WI38 (cell line): ENCODE results near the gene AMPD2.
A peak's percentile ranks its signal among the peaks of the same experiment; 100 is the strongest.

ENCODE experiments used
- H3K4me3 ChIP-seq: 2 replicates; pipeline ENCODE4 v1.5.1; 2011; ENCODE audit warnings: low read depth, mild to moderate bottlenecking, control low read depth, low read length
- TF ChIP-seq, protein P1 (sequence below): IDR thresholded peaks from 2 replicates; pipeline ENCODE4 v1.5.1; 2012; ENCODE audit warnings: low read depth, mild to moderate bottlenecking, control low read depth, low read length

The AMPD2 gene

DNA sequence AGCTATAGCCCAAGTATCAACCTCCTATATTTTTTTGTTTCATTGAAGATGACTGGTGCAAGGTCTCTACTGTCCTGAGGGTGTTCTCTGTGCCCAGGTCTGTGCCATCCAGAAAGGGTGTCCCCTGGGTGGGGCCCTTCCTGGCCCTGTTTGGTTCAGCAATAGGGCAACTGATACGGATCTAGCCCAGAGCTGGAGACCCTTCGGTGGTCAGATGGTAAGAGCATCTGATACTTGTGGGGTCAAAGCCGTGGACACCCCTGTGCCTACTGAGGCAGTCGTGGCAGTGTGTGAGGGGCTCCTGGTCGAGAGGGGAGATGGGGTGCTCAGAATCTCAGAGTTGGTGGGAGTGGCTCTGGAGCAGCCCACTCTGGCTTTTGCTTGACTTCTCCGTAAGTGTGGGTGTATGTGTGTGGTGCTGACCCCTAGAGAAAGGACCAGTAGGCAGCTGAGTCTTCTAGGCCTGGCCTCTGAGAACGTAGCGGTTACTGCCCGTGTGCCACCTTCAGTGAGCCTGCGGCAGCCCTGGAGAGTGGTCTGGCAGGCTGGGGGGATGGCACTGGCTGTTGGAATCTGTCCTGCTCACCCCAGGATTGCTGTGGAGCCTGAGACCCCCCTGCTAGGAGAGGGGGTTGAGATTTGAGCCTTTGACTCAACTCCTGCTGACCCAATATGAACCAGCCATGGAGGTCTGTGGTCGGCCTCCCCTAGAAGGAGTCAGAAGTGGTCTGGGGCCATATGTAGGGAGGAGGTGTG, 2.7 kb downstream of the AMPD2 start:
- TF ChIP-seq, protein P1, sequence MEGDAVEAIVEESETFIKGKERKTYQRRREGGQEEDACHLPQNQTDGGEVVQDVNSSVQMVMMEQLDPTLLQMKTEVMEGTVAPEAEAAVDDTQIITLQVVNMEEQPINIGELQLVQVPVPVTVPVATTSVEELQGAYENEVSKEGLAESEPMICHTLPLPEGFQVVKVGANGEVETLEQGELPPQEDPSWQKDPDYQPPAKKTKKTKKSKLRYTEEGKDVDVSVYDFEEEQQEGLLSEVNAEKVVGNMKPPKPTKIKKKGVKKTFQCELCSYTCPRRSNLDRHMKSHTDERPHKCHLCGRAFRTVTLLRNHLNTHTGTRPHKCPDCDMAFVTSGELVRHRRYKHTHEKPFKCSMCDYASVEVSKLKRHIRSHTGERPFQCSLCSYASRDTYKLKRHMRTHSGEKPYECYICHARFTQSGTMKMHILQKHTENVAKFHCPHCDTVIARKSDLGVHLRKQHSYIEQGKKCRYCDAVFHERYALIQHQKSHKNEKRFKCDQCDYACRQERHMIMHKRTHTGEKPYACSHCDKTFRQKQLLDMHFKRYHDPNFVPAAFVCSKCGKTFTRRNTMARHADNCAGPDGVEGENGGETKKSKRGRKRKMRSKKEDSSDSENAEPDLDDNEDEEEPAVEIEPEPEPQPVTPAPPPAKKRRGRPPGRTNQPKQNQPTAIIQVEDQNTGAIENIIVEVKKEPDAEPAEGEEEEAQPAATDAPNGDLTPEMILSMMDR: no peak
- H3K4me3 ChIP-seq: peak overlapping the region; percentile 89

DNA sequence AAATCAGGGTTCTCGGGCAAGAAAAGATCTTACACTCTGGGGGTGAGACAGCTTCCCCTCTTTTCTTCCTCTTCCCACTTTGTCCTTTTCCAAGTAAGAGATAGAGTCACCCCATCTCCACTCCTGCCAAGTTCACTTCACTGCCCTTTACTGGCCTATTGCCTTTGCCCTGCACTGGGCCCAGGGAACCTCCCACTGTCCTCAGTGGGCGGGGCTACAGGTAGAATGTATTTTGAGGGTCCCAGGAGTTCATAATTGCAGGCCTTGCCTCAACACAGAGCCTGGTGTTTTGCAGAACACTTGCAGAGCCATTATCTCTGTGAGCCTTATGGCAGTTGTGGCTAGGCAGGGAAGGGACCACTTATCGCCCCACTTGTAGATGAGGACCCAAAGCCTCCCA, 3.3 kb downstream of the AMPD2 start:
- H3K4me3 ChIP-seq: no peak overlapping the region
- TF ChIP-seq, protein P1: no peak

DNA sequence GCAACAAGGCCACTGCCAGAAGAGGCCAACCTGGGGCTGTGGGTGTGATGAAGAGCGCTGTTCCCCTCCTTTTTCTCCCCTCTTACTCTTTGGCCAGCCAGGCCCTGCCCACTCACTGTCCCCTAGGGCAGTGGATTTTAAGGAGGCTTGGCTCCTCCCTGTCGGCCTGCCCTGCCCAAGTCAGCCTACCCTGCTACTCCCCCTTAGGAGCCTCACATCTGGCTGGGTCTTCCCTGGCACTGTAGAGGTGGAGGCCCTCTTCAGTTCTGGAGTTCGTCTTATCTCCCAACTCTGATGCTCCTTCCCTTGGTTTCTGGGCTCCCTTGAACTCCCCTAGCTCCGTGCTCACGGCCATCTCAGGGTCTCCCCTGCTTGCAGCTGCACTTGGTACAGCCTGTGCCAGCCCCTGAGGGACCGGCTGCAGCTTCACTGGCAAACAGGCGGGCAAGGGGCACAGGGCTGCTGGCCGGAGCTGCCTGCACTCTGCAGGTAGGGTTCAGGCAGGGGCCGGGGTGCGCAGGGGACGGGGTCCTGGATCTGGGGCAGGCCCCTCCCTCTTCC, 4.0 kb downstream of the AMPD2 start:
- no peak overlapping the region for H3K4me3 ChIP-seq

DNA sequence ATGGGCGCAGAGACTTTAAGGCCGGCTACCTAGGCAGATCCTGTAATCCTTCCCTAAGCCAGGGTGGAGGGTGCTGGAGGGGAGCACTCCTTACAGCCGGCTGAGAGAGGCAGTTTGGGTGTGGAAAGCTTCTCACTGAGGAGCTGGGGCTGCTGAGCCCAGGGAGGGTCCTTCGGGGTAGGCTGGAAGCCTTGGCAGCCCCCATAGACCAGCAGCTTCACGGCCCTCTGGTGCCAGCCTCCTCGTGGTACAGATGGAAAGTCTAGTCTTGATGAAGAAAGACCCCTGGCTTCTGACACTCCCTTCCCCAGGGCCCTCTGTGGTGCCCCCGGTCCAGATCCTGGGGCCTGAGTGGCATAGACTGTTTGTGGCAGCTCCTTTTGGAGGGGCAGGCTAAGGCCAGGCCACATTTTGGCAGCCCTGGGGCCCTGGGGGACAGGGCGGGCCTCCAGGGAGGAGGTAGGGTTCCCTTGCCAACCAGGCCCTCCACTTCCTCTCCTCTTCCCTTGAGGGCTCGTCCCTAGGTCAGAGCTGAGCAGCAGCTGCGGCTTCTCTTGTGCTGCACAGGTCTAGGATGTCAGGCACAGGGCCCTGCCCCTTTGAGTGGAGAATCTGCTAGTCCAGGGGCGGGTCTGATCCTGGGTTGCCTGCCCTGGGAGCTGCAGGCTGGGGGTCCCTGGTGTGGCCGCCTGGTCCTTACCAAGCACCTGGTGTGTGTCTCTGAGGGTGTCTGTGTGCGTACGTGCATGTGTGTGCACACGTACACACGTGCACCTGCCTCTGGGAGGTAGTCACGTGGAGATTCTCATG, 4.8 kb downstream of the AMPD2 start:
- no peak overlapping the region for H3K4me3 ChIP-seq
- TF ChIP-seq, protein P1: no peak

More for the DNA sequence above, 4.0 kb downstream of the AMPD2 start:
- TF ChIP-seq, protein P1: no peak

DNA sequence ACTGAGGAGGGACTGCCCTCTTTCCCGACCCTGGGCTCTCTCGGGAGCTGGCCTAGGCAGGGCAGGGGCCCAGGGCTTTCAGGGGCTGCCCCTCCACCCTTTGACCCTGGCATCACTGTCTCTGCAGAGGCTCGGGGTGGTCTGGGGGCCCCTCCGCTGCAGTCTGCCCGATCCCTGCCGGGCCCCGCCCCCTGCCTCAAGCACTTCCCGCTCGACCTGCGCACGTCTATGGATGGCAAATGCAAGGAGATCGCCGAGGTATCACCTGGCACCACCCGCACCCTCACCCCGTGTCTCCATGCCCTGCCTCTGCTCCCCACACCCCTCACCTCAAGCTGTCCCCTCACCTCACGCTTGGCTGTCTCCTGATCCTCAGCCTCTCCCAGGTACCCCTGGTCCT, 5.5 kb downstream of the AMPD2 start:
- TF ChIP-seq, protein P1: no peak
- no peak overlapping the region for H3K4me3 ChIP-seq

DNA sequence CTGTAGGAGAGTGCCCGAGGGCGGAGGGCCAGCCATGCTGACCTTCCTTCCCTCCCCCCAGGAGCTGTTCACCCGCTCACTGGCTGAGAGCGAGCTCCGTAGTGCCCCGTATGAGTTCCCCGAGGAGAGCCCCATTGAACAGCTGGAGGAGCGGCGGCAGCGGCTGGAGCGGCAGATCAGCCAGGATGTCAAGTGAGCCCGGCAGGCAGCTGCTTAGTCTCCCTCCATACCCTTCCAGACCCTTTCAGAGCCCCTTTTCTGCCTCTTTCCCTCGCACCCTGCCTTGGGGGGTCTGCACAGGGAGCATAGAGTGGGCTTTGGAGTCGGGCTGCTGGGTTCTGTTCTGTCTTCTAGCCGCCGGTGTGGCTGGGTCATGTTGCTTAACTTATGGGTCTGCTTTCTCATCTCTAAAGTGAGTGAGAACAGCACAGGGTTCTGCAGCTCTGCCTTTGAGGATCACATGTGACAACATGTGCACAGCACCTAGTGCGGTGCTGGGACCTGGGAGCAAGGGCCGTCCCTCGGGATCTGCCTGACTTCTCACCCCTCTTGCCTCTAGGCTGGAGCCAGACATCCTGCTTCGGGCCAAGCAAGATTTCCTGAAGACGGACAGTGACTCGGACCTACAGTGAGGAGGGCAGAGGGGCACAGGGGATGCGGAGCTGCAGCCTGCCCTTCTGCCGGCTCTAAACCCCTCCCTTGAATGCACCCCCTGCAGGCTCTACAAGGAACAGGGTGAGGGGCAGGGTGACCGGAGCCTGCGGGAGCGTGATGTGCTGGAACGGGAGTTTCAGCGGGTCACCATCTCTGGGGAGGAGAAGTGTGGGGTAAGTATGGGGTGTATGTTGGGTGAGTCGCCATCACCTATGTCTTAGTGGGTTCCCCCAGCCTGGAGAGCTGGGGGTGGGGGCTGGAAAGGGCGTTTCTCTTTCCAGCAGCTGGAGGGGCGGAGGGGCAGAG, 6.2 kb downstream of the AMPD2 start:
- no peak overlapping the region for H3K4me3 ChIP-seq
- TF ChIP-seq, protein P1: no peak
